IMR-90 (cell line): ENCODE data around the gene IGLL1. TPM values are rescaled to one million over a fixed set of nuclear protein-coding genes. Genes with fewer than 3 reads are reported as not detected.

Experiments used
- ATAC-seq: fragments of 200-7000 bp; cut with Tn5 transposase; 2 replicates; pipeline ENCODE4 v1.9.1; 2020; ENCODE audit warnings: low read depth, mild to moderate bottlenecking, moderate library complexity
- BruUV-seq: library from RNA; stranded (reverse); fragments of 400-500 nt; replicated peaks from 2 replicates; lab custom pipeline; 2021; lab: Mats Ljungman, UMichigan
- CTCF ChIA-PET: fragments of 300-600 bp; formaldehyde crosslinking; extraction: SDS; loops from one replicate; lab custom pipeline; 2021; ENCODE audit warnings: antibody characterized with exemption; lab: Yijun Ruan, JAX
- POLR2A ChIA-PET: fragments of 300-600 bp; sonication (Branson Sonifier 250); formaldehyde crosslinking; loops from one replicate; lab custom pipeline; 2022; ENCODE audit warnings: antibody characterized with exemption; ENCODE audit not compliant: unreplicated experiment; lab: Charles Lee
- DNase-seq: peaks from one replicate; pipeline ENCODE4 v3.0.0; 2013
- H2AFZ ChIP-seq: replicated peaks from 2 replicates; pipeline ENCODE3; 2013; ENCODE audit warnings: low read length, mild to moderate bottlenecking; ENCODE audit not compliant: poor library complexity
- H2AK5ac ChIP-seq: 2 replicates; pipeline ENCODE4 v1.6.1; 2013; ENCODE audit warnings: low read depth, low read length, inconsistent platforms
- H2AK9ac ChIP-seq: replicated peaks from 2 replicates; pipeline ENCODE3; 2013; ENCODE audit warnings: mild to moderate bottlenecking, low read depth, low read length, moderate library complexity; ENCODE audit not compliant: poor library complexity
- H2BK120ac ChIP-seq: 2 replicates; pipeline ENCODE4 v1.6.1; 2013; ENCODE audit warnings: low read depth, low read length, inconsistent platforms
- H2BK15ac ChIP-seq: 3 replicates; pipeline ENCODE4 v1.6.1; 2013; ENCODE audit warnings: low read depth, low read length, inconsistent platforms
- H2BK20ac ChIP-seq: 2 replicates; pipeline ENCODE4 v1.6.1; 2013; ENCODE audit warnings: low read depth, mild to moderate bottlenecking, inconsistent platforms, low read length, moderate library complexity
- H2BK5ac ChIP-seq: 2 replicates; pipeline ENCODE4 v1.6.1; 2013; ENCODE audit warnings: mild to moderate bottlenecking, low read depth, low read length, inconsistent platforms; ENCODE audit not compliant: poor library complexity, severe bottlenecking
- H3K14ac ChIP-seq: replicated peaks from 2 replicates; pipeline ENCODE4 v1.6.1; 2013; ENCODE audit warnings: low read depth, low read length, inconsistent platforms
- H3K18ac ChIP-seq: 2 replicates; pipeline ENCODE4 v1.6.1; 2013; ENCODE audit warnings: low read depth, low read length, control low read depth
- H3K23ac ChIP-seq: 2 replicates; pipeline ENCODE4 v1.6.1; 2013; ENCODE audit warnings: low read depth, low read length, inconsistent platforms
- H3K27ac ChIP-seq: 2 replicates; pipeline ENCODE4 v1.5.1; 2013; ENCODE audit warnings: mild to moderate bottlenecking, control low read depth, low read length; ENCODE audit not compliant: insufficient read depth
- H3K27me3 ChIP-seq: 2 replicates; pipeline ENCODE4 v1.6.1; 2013; ENCODE audit warnings: low read length; ENCODE audit not compliant: control insufficient read depth, insufficient read depth
- H3K36me3 ChIP-seq: 2 replicates; pipeline ENCODE4 v1.6.1; 2013; ENCODE audit warnings: low read length, mixed read lengths; ENCODE audit not compliant: control insufficient read depth, insufficient read depth
- H3K4ac ChIP-seq: 2 replicates; pipeline ENCODE4 v1.6.1; 2013; ENCODE audit warnings: low read depth, low read length, inconsistent platforms
- H3K4me1 ChIP-seq: 2 replicates; pipeline ENCODE4 v1.6.1; 2013; ENCODE audit warnings: low read length, mixed read lengths; ENCODE audit not compliant: control insufficient read depth, insufficient read depth
- H3K4me2 ChIP-seq: 2 replicates; pipeline ENCODE4 v1.6.1; 2013; ENCODE audit warnings: low read depth, mild to moderate bottlenecking, control low read depth, low read length, moderate library complexity
- H3K4me3 ChIP-seq: 2 replicates; pipeline ENCODE4 v1.5.1; 2013; ENCODE audit warnings: low read depth, mild to moderate bottlenecking, control low read depth, low read length, moderate library complexity; ENCODE audit not compliant: insufficient read depth
- H3K56ac ChIP-seq: 2 replicates; pipeline ENCODE4 v1.6.1; 2013; ENCODE audit warnings: low read length, inconsistent platforms; ENCODE audit not compliant: insufficient read depth; ENCODE audit errors: extremely low read depth
- H3K79me1 ChIP-seq, 2 experiments: 2 replicates each; pipeline ENCODE4 v1.6.1; 2013; ENCODE audit warnings: low read length in 2 of 2, inconsistent platforms in 1 of 2, low read depth in 1 of 2
- H3K9ac ChIP-seq: 2 replicates; pipeline ENCODE4 v1.6.1; 2013; ENCODE audit warnings: low read depth, low read length, control low read depth
- H3K9me1 ChIP-seq: 2 replicates; pipeline ENCODE4 v1.6.1; 2013; ENCODE audit warnings: low read length, inconsistent platforms; ENCODE audit not compliant: insufficient read depth
- H3K9me3 ChIP-seq: 2 replicates; pipeline ENCODE4 v1.6.1; 2013; ENCODE audit warnings: low read length; ENCODE audit not compliant: control insufficient read depth, insufficient read depth
- H4K20me1 ChIP-seq: 2 replicates; pipeline ENCODE4 v1.6.1; 2013; ENCODE audit warnings: low read length, inconsistent platforms; ENCODE audit not compliant: insufficient read depth
- H4K5ac ChIP-seq: 2 replicates; pipeline ENCODE4 v1.6.1; 2013; ENCODE audit warnings: mild to moderate bottlenecking, low read depth, low read length, control low read depth
- H4K8ac ChIP-seq, 2 experiments: 2 replicates each; pipeline ENCODE4 v1.6.1; 2013; ENCODE audit warnings: low read depth in 2 of 2, low read length in 2 of 2, control low read depth in 1 of 2, inconsistent platforms in 1 of 2
- H4K91ac ChIP-seq: 2 replicates; pipeline ENCODE4 v1.6.1; 2013; ENCODE audit warnings: low read depth, low read length, inconsistent platforms; ENCODE audit not compliant: insufficient read depth
- BHLHE40 ChIP-seq: fragments of 150-350 bp; IDR thresholded peaks from 2 replicates; pipeline ENCODE4 v1.6.1; 2016; ENCODE audit warnings: mild to moderate bottlenecking, low read depth, low read length
- CEBPB ChIP-seq: IDR thresholded peaks from 2 replicates; pipeline ENCODE4 v1.6.1; 2012; ENCODE audit warnings: low read depth, low read length, improper control_type of control experiment
- CHD1 ChIP-seq: IDR thresholded peaks from 2 replicates; pipeline ENCODE4 v1.6.1; 2012; ENCODE audit warnings: low read depth, low read length, improper control_type of control experiment
- CTCF ChIP-seq: conservative IDR thresholded peaks from 2 replicates; pipeline ENCODE4 v1.5.1; 2012; ENCODE audit warnings: mild to moderate bottlenecking, low read depth, low read length, improper control_type of control experiment
- ELK1 ChIP-seq: fragments of 150-350 bp; IDR thresholded peaks from 2 replicates; pipeline ENCODE4 v1.6.1; 2016; ENCODE audit warnings: low read depth, mild to moderate bottlenecking, low read length, moderate library complexity, borderline replicate concordance
- FOS ChIP-seq: fragments of 150-350 bp; IDR thresholded peaks from 2 replicates; pipeline ENCODE4 v1.6.1; 2016; ENCODE audit warnings: low read depth, low read length
- MAFK ChIP-seq: IDR thresholded peaks from 2 replicates; pipeline ENCODE4 v1.6.1; 2012; ENCODE audit warnings: low read depth, low read length, improper control_type of control experiment
- MAZ ChIP-seq: IDR thresholded peaks from 2 replicates; pipeline ENCODE4 v1.6.1; 2012; ENCODE audit warnings: low read depth, mild to moderate bottlenecking, low read length, improper control_type of control experiment, moderate library complexity, borderline replicate concordance
- MXI1 ChIP-seq: IDR thresholded peaks from 2 replicates; pipeline ENCODE4 v1.6.1; 2012; ENCODE audit warnings: low read depth, mild to moderate bottlenecking, low read length, moderate library complexity, borderline replicate concordance
- NFE2L2 ChIP-seq: fragments of 150-350 bp; IDR thresholded peaks from 2 replicates; pipeline ENCODE4 v1.6.1; 2016; ENCODE audit warnings: low read depth, mild to moderate bottlenecking, low read length
- POLR2A ChIP-seq: IDR thresholded peaks from 2 replicates; pipeline ENCODE4 v1.6.1; 2012; ENCODE audit warnings: mild to moderate bottlenecking, low read depth, low read length
- RAD21 ChIP-seq: IDR thresholded peaks from 2 replicates; pipeline ENCODE4 v1.6.1; 2012; ENCODE audit warnings: low read length, improper control_type of control experiment
- RCOR1 ChIP-seq: IDR thresholded peaks from 2 replicates; pipeline ENCODE4 v1.6.1; 2012; ENCODE audit warnings: mild to moderate bottlenecking, low read length, improper control_type of control experiment; ENCODE audit not compliant: insufficient replicate concordance
- RFX5 ChIP-seq: IDR thresholded peaks from 2 replicates; pipeline ENCODE4 v1.8.0; 2012; ENCODE audit warnings: low read depth, mild to moderate bottlenecking, low read length, moderate library complexity
- SMC3 ChIP-seq: fragments of 150-350 bp; IDR thresholded peaks from 2 replicates; pipeline ENCODE4 v1.6.1; 2016; ENCODE audit warnings: low read depth, mild to moderate bottlenecking, antibody characterized with exemption, low read length, moderate library complexity
- USF2 ChIP-seq: fragments of 150-350 bp; IDR thresholded peaks from 2 replicates; pipeline ENCODE4 v1.6.1; 2017; ENCODE audit warnings: mild to moderate bottlenecking, antibody characterized with exemption, low read length, low read depth
- WGBS, 2 experiments: methylation state at CpG; one replicate each; pipeline versions ENCODE4 v1.1.5 to v1.1.7; 2013; ENCODE audit warnings: missing lambda C conversion rate in 2 of 2; ENCODE audit not compliant: insufficient read length in 1 of 2; ENCODE audit errors: extremely low coverage in 2 of 2; 5-methylcytosine and 5-hydroxymethylcytosine counted together
- dilution Hi-C: fragments of 300-500 bp; cut with HindIII; formaldehyde crosslinking; loops from one replicate; pipeline ENCODE4 v1.14.3; 2018; ENCODE audit warnings: low sequenced_read_pairs; ENCODE audit not compliant: unreplicated experiment
- in situ Hi-C: fragments of 300-500 bp; cut with MboI; formaldehyde crosslinking; loops from 3 replicates; pipeline ENCODE4 v1.14.3; 2019; ENCODE audit warnings: low sequenced_read_pairs, inconsistent platforms, mixed read lengths
- intact Hi-C: fragments of 100-400 bp; cut with micrococcal nuclease; formaldehyde crosslinking; loops from 2 replicates; pipeline ENCODE4 v1.10.0; 2022
- polyA plus RNA-seq, 3 experiments: library from polyadenylated mRNA; depleted of rRNA; stranded (reverse); fragments of >200 nt; gene quantifications; 2 replicates each; pipeline ENCODE4 v1.2.3, GENCODE V29; 2012; ENCODE audit warnings: low replicate concordance in 1 of 3
- total RNA-seq: library from RNA; depleted of rRNA; stranded (reverse); fragments of >200 nt; gene quantifications from 2 replicates; pipeline ENCODE4 v1.2.3, GENCODE V29; 2012

The IGLL1 gene
- total and polyA plus RNA-seq, 2 of the 4 experiments (the other 2 are of a cell fraction), result not detected

DNA sequence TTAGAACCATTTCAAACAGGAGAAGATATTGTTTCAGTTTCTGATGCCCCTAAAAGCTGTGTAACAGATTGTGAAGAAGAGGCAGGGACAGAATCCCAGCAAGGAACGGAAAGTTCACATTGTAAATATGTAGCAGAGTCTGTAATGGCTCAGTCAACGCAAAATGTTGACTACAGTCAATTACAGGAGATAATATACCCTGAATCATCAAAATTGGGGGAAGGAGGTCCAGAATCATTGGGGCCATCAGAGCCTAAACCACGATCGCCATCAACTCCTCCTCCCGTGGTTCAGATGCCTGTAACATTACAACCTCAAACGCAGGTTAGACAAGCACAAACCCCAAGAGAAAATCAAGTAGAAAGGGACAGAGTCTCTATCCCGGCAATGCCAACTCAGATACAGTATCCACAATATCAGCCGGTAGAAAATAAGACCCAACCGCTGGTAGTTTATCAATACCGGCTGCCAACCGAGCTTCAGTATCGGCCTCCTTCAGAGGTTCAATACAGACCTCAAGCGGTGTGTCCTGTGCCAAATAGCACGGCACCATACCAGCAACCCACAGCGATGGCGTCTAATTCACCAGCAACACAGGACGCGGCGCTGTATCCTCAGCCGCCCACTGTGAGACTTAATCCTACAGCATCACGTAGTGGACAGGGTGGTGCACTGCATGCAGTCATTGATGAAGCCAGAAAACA is 40.8 kb downstream of the IGLL1 start:
- no peak overlapping the region for H2BK5ac ChIP-seq
- intact Hi-C loops, result loop anchor here (1.0 to 5.0 kb wide), 3 partner anchors 137 to 224 kb away; no protein-coding TSS in a partner anchor
- no peak overlapping the region for H4K5ac ChIP-seq
- no peak overlapping the region for H3K4me3 ChIP-seq
- 41% methylated on average over 5 of the region's 21 CpGs; no CpG with 5 or more reads in 1 of the 2 experiments for WGBS, 2 experiments
- ATAC-seq, result peak; percentile 100
- H3K4ac ChIP-seq, result no peak overlapping the region
- H4K91ac ChIP-seq, result no peak overlapping the region
- no peak overlapping the region for H4K8ac ChIP-seq
- ChIA-PET CTCF (no interaction called here), POLR2A (no interaction called here)
- dilution Hi-C loops, result no loop called here
- H2BK120ac ChIP-seq, result no peak overlapping the region
- peaks cover 16% of the 10 kb centered on the region; the same call in 1 of the 2 replicates for H3K27me3 ChIP-seq
- no peaks in the 10 kb centered on the region for H3K9me1 ChIP-seq
- no peaks in the 10 kb centered on the region for H4K20me1 ChIP-seq
- no peak overlapping the region for H3K27ac ChIP-seq
- in situ Hi-C loops, result no loop called here
- no peaks in the 10 kb centered on the region for H3K4me1 ChIP-seq
- peak overlapping the region; percentile 85 for H2AFZ ChIP-seq
- TF ChIP-seq SMC3 (peak; percentile 62), CHD1 (no peak), NFE2L2 (no peak), BHLHE40 (no peak), POLR2A (no peak), CEBPB (no peak), RAD21 (peak; percentile 85), USF2 (no peak), RFX5 (no peak), MAZ (no peak), ELK1 (no peak), CTCF (peak; percentile 81), MXI1 (no peak), FOS (no peak), MAFK (no peak), RCOR1 (no peak)
- H3K14ac ChIP-seq, result no peak overlapping the region
- peak overlapping the region; percentile 78 for H2AK9ac ChIP-seq
- H3K56ac ChIP-seq, result no peak overlapping the region
- no TSS peak for BruUV-seq
- no peaks in the 10 kb centered on the region for H3K79me1 ChIP-seq
- no peak overlapping the region for H2AK5ac ChIP-seq
- no peaks in the 10 kb centered on the region for H3K36me3 ChIP-seq
- H3K4me2 ChIP-seq, result no peak overlapping the region
- no peaks in the 10 kb centered on the region for H3K9me3 ChIP-seq
- DNase-seq, result peak; percentile 69
- no peak overlapping the region for H2BK15ac ChIP-seq
- H3K9ac ChIP-seq, result no peak overlapping the region
- H3K23ac ChIP-seq, result no peak overlapping the region
- no peak overlapping the region for H2BK20ac ChIP-seq
- H3K18ac ChIP-seq, result no peak overlapping the region
